ENCODE data around the gene RGS10. TPM values are rescaled to one million over a fixed set of nuclear protein-coding genes. Genes with fewer than 3 reads are reported as not detected.
A peak's percentile ranks its signal among the peaks of the same experiment; 100 is the strongest.
"Not testable (repeated sequence)": the region's sequence is repeated elsewhere in the genome, so short reads cannot be mapped to it uniquely, and the experiment has no call there.

Gene RGS10
- total and polyA plus RNA-seq, 12 donors: 9.5 to 28.1 (median 15.7) TPM

DNA sequence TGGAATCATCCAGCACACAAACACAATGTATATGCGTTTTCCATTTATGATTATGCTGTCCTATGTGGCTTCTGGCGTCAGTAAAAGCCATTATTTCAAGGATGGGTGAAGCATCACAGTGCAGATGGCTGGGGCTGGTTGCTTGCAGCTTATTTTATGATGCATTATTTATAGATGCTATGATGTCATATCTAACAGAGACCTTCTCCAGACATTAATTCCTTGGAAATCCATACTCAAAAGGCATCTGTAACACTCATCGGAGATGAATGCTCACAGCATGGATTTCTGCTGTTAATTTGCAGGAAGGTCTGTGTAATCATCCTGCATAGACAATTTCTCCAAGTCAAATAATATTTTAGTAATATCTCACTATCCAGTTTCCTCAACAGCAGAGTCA is 7.2 kb downstream of the RGS10 start:
- Histone ChIP-seq H3K4me1 (replicated peaks in 1 of 2) (no peaks in the 10 kb centered on the region), H3K4me3 (no peak overlapping the region), H3K9me3 (replicated peaks in 1 of 3) (no peaks in the 10 kb centered on the region), H3K27ac (no peak overlapping the region), H3K27me3 (no peaks in the 10 kb centered on the region), H3K36me3 (replicated peaks in 1 of 2) (no peaks in the 10 kb centered on the region)
- DNase-seq: no peak
- intact Hi-C loops (cut with DNase I): no loop called here
- TF ChIP-seq POLR2A (IDR thresholded peaks at IDR 0.05): no peak
- TF ChIP-seq, protein P1, sequence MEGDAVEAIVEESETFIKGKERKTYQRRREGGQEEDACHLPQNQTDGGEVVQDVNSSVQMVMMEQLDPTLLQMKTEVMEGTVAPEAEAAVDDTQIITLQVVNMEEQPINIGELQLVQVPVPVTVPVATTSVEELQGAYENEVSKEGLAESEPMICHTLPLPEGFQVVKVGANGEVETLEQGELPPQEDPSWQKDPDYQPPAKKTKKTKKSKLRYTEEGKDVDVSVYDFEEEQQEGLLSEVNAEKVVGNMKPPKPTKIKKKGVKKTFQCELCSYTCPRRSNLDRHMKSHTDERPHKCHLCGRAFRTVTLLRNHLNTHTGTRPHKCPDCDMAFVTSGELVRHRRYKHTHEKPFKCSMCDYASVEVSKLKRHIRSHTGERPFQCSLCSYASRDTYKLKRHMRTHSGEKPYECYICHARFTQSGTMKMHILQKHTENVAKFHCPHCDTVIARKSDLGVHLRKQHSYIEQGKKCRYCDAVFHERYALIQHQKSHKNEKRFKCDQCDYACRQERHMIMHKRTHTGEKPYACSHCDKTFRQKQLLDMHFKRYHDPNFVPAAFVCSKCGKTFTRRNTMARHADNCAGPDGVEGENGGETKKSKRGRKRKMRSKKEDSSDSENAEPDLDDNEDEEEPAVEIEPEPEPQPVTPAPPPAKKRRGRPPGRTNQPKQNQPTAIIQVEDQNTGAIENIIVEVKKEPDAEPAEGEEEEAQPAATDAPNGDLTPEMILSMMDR (IDR thresholded peaks at IDR 0.05): no peak
- WGBS, 4 donors: 63 to 74% (median 69%) methylated on average over 3 of the region's 3 CpGs

DNA sequence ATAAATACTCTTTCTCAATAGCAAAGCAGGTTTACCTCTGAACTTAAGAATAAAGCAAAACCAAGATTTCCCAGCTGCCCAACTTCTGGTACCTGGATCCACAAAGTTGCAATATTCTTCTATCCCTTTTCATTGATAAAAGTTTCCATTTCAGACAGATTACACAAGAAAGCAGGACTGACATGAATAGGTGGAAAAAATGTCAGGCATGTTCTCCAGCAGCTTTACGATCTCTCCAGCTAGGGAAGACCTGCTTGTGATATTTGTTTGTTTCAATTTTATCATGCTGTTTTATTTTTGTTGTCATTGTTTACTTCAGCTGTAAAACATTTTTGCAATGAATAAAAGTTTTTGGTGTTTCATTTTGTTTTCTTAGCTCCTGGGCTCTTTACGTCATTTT is 9.0 kb downstream of the RGS10 start:
- H3K27me3 ChIP-seq: no peaks in the 10 kb centered on the region
- TF ChIP-seq, protein P1 (IDR thresholded peaks at IDR 0.05): no peak
- no peak for TF ChIP-seq POLR2A (IDR thresholded peaks at IDR 0.05)
- no peaks in the 10 kb centered on the region for H3K36me3 ChIP-seq (replicated peaks in 1 of 2)
- H3K4me1 ChIP-seq (replicated peaks in 1 of 2): no peaks in the 10 kb centered on the region
- no peak overlapping the region for H3K27ac ChIP-seq
- intact Hi-C loops (cut with DNase I): no loop called here
- no peak for DNase-seq
- no peaks in the 10 kb centered on the region for H3K9me3 ChIP-seq (replicated peaks in 1 of 3)
- 92 to 99% (median 94%) methylated on average over 2 of the region's 2 CpGs for WGBS, 4 donors
- H3K4me3 ChIP-seq: no peak overlapping the region

DNA sequence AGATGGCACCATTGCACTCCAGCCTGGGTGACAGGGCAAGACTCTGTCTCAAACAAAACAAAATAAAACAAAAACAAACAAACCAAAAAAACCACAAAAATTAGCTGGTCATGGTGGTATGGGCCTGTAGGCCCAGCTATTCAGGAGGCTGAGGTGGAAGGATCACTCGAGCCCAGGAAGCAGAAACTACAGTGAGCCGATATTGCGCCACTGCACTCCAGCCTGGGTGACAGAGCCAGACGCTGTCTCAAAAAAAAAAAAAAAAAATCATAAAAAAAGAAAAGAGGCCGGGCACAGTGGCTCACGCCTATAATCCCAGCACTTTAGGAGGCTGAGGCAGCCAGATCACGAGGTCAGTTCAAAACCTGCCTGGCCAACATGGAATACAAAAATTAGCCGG is 9.7 kb downstream of the RGS10 start:
- H3K27ac ChIP-seq: peak overlapping the region in 1 of 5 donors; percentile 58
- DNase-seq: peak in 1 of 7 donors; percentile 31
- H3K4me1 ChIP-seq (replicated peaks in 1 of 2): not testable (repeated sequence)

DNA sequence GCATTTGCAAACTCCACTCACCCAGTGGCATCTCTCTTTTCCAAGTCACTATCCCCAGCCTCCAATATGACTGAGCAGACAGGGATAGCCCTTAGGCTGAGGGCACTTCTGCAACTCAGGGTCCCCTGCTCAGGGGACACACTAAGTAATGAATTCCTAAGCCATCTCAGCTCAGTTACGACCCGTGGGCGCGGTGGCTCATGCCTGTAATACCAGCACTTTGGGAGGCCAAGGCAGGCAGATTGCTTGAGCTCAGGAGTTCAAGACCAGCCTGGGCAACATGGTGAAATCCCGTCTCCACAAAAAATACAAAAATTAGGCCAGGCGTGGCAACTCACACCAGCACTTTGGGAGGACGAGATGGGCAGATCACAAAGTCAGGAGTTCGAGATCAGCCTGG is 10.3 kb downstream of the RGS10 start:
- H3K4me3 ChIP-seq; H3K9me3 ChIP-seq (replicated peaks in 1 of 3); H3K27me3 ChIP-seq; H3K4me1 ChIP-seq (replicated peaks in 1 of 2); intact Hi-C loops (cut with DNase I); H3K36me3 ChIP-seq (replicated peaks in 1 of 2); DNase-seq: not testable (repeated sequence)
- peak overlapping the region in 1 of 5 donors; percentile 58 for H3K27ac ChIP-seq
- WGBS, 4 donors: 83 to 92% (median 90%) methylated on average over 4 to 8 of the region's 8 CpGs

More for the DNA sequence above, 9.7 kb downstream of the RGS10 start:
- H3K4me3 ChIP-seq; H3K9me3 ChIP-seq (replicated peaks in 1 of 3); H3K36me3 ChIP-seq (replicated peaks in 1 of 2); H3K27me3 ChIP-seq; intact Hi-C loops (cut with DNase I): not testable (repeated sequence)
- 78 to 88% (median 79%) methylated on average over 8 of the region's 8 CpGs for WGBS, 4 donors

DNA sequence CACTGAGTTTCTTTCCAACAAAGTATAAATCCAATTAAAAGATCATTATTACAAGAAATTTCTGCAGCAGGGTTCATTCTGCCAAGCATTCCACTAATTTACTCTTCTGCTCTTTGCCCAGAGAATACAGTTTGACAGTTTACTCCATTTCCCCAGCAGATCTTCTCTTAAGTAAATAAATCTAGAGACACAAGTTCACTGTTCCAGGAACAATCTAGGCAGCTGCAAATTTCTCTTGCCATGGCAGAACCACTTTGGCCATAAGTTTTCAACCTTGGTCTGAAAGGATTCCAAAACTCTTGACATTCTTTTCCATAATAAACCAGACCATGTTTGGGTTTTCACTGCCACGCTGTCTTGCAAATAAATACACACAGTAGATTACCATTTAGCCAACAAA is 11.5 kb downstream of the RGS10 start:
- H3K4me3 ChIP-seq: no peak overlapping the region
- H3K27ac ChIP-seq: no peak overlapping the region
- no peaks in the 10 kb centered on the region for H3K9me3 ChIP-seq (replicated peaks in 1 of 3)
- no peaks in the 10 kb centered on the region for H3K36me3 ChIP-seq (replicated peaks in 1 of 2)
- DNase-seq: no peak
- intact Hi-C loops (cut with DNase I): no loop called here
- 73 to 86% (median 76%) methylated on average over 1 of the region's 1 CpG for WGBS, 4 donors
- TF ChIP-seq, protein P1 (IDR thresholded peaks at IDR 0.05): no peak
- TF ChIP-seq POLR2A (IDR thresholded peaks at IDR 0.05): no peak
- H3K27me3 ChIP-seq: no peaks in the 10 kb centered on the region
- no peaks in the 10 kb centered on the region for H3K4me1 ChIP-seq (replicated peaks in 1 of 2)

DNA sequence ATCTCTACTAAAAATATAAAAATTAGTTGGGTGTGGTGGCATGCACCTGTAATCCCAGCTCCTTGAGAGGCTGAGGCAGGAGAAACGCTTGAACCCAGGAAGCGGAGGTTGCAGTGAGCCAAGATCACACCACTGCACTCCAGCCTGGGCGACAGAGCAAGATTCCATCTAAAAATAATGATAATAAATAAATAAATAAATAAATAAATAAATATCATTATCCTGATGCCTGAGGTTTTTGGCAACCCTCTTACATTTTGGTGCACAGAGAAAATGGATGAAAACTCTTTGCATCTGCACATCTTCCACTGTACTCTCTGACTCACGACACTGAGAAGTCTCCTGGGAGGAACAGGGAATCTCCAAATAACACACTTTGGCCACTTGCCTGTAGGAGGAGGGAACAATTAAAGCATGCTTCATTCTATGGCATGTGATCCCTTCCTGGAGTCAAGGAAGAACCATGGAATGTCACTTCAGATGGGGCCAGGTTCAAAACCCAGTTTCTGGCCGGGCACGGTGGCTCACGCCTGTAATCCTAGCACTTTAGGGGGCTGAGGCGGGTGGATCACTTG is 13.8 kb downstream of the RGS10 start:
- H3K9me3 ChIP-seq (replicated peaks in 1 of 3); intact Hi-C loops (cut with DNase I); H3K4me3 ChIP-seq; H3K36me3 ChIP-seq (replicated peaks in 1 of 2); H3K27me3 ChIP-seq; H3K4me1 ChIP-seq (replicated peaks in 1 of 2); H3K27ac ChIP-seq; DNase-seq: not testable (repeated sequence)
- WGBS, 4 donors: 67 to 82% (median 75%) methylated on average over 8 of the region's 8 CpGs
